ENCODE results near the gene HOTAIR. TPM values are rescaled to one million over a fixed set of nuclear protein-coding genes. Genes with fewer than 3 reads are reported as not detected.
A peak's percentile ranks its signal among the peaks of the same experiment; 100 is the strongest.

The HOTAIR gene
- total RNA-seq, 1 experiment from 2014 or later = 7.9 TPM

- BruUV-seq (replicated peaks) = no TSS peak
- intact Hi-C loops (cut with micrococcal nuclease; ENCODE audit: unreplicated experiment) = no loop called here
- Histone ChIP-seq H3K27me3 (ENCODE audit: insufficient read depth, low read depth) (no peaks in the 10 kb centered on the region), H3K36me3 (ENCODE audit: low read depth) (no peaks in the 10 kb centered on the region), H3K4me2 (no peak overlapping the region), H3K4me1 (replicated peaks; ENCODE audit: insufficient read depth) (no peaks in the 10 kb centered on the region), H3K27ac (no peak overlapping the region), H4K20me1 (ENCODE audit: insufficient read depth) (no peaks in the 10 kb centered on the region), H3F3A (ENCODE audit: insufficient read depth, low read depth) (0 out of 2 replicates have a peak, but pooled peaks cover 10% of the 10 kb centered on the region), H2AFZ (no peak overlapping the region), H3K79me2 (ENCODE audit: low read depth) (no peaks in the 10 kb centered on the region), H3K9me2 (ENCODE audit: insufficient read depth) (no peaks in the 10 kb centered on the region), H3K4me3 (no peak overlapping the region), H3K9me3 (ENCODE audit: insufficient read depth, low read depth) (no peaks in the 10 kb centered on the region)
- TF ChIP-seq EZH2 (IDR thresholded peaks at IDR 0.05; ENCODE audit: low read depth) (no peak), CTCF (conservative IDR thresholded peaks at IDR 0.05) (no peak)
- POLR2A ChIA-PET (ENCODE audit: unreplicated experiment) = interaction anchor here (0.6 kb wide), 1 partner anchor 434 kb away, joined by 3 read pairs; no protein-coding TSS in a partner anchor
- no peak for DNase-seq
- CTCF ChIA-PET = no interaction called here
Observed at GRCh38 chr12:53976823-53977595, 2.3 kb upstream of the HOTAIR start.

- no peaks in the 10 kb centered on the region for H3K9me3 ChIP-seq (ENCODE audit: insufficient read depth, low read depth)
- intact Hi-C loops (cut with micrococcal nuclease; ENCODE audit: unreplicated experiment) = no loop called here
- H3F3A ChIP-seq (ENCODE audit: insufficient read depth, low read depth) = 0 out of 2 replicates have a peak, but pooled peaks cover 8% of the 10 kb centered on the region
- BruUV-seq (replicated peaks) = no TSS peak
- H3K27me3 ChIP-seq (ENCODE audit: insufficient read depth, low read depth) = no peaks in the 10 kb centered on the region
- H4K20me1 ChIP-seq (ENCODE audit: insufficient read depth) = no peaks in the 10 kb centered on the region
- H3K27ac ChIP-seq = no peak overlapping the region
- H3K36me3 ChIP-seq (ENCODE audit: low read depth) = no peaks in the 10 kb centered on the region
- no peaks in the 10 kb centered on the region for H3K9me2 ChIP-seq (ENCODE audit: insufficient read depth)
- TF ChIP-seq EZH2 (IDR thresholded peaks at IDR 0.05; ENCODE audit: low read depth) = no peak
- no peak for TF ChIP-seq CTCF (conservative IDR thresholded peaks at IDR 0.05)
- ChIA-PET POLR2A (ENCODE audit: unreplicated experiment) (interaction anchor here (0.6 kb wide), 1 partner anchor 435 kb away, joined by 3 read pairs; no protein-coding TSS in a partner anchor), CTCF (no interaction called here)
- H3K4me3 ChIP-seq = no peak overlapping the region
- H3K4me1 ChIP-seq (replicated peaks; ENCODE audit: insufficient read depth) = no peaks in the 10 kb centered on the region
- DNase-seq = no peak
- H3K79me2 ChIP-seq (ENCODE audit: low read depth) = no peaks in the 10 kb centered on the region
- H2AFZ ChIP-seq = no peak overlapping the region
- H3K4me2 ChIP-seq = no peak overlapping the region
Observed at GRCh38 chr12:53976172-53976822, 1.5 kb upstream of the HOTAIR start.

- Histone ChIP-seq H3K36me3 (ENCODE audit: low read depth) (no peaks in the 10 kb centered on the region), H4K20me1 (ENCODE audit: insufficient read depth) (no peaks in the 10 kb centered on the region), H3F3A (ENCODE audit: insufficient read depth, low read depth) (0 out of 2 replicates have a peak, but pooled peaks cover 5% of the 10 kb centered on the region), H2AFZ (no peak overlapping the region), H3K9me2 (ENCODE audit: insufficient read depth) (no peaks in the 10 kb centered on the region), H3K4me3 (peak overlapping the region; percentile 72; the same call in 1 of the 2 replicates), H3K27ac (no peak overlapping the region), H3K27me3 (ENCODE audit: insufficient read depth, low read depth) (no peaks in the 10 kb centered on the region), H3K9me3 (ENCODE audit: insufficient read depth, low read depth) (no peaks in the 10 kb centered on the region), H3K4me1 (replicated peaks; ENCODE audit: insufficient read depth) (no peaks in the 10 kb centered on the region), H3K4me2 (peak overlapping the region; percentile 69; the same call in 1 of the 2 replicates), H3K79me2 (ENCODE audit: low read depth) (no peaks in the 10 kb centered on the region)
- BruUV-seq (replicated peaks) = TSS peak; percentile 72
- intact Hi-C loops (cut with micrococcal nuclease; ENCODE audit: unreplicated experiment) = no loop called here
- TF ChIP-seq CTCF (conservative IDR thresholded peaks at IDR 0.05) (no peak), EZH2 (IDR thresholded peaks at IDR 0.05; ENCODE audit: low read depth) (no peak)
- DNase-seq = no peak
- CTCF ChIA-PET = no interaction called here
- POLR2A ChIA-PET (ENCODE audit: unreplicated experiment) = interaction anchor here (0.6 kb wide), 1 partner anchor 873 kb away, joined by 24 read pairs; no protein-coding TSS in a partner anchor
Observed at GRCh38 chr12:53975479-53976152, 862 bp upstream of the HOTAIR start.

Data from PC-9 (cell line).